ENCODE results near the gene MIPOL1.

Gene MIPOL1

DNA sequence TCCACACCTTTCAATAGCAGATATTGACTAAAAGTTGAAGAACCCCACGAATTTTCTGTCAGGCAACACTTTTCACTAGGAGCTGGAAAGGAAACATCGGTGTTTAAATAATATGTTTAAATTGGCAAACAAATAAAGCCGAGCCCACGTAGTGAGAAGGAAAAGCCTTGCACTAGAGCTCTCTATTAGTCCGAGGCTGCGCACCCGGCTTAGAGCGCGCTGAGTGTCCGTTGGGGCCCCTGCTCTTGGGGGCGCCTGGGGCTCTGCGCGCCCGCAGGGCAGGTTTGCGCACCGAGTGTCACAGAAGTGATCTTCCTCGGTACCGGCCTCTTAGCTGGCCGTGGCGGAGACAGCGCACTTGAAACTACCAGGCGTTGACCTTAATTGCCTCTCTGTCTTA, 404.1 kb downstream of the MIPOL1 start:
- H3K4me1 Mint-ChIP-seq = peaks cover 19% of the 10 kb centered on the region
- TF ChIP-seq CTCF (IDR thresholded peaks at IDR 0.05) = no peak
- no peak for DNase-seq
- no peaks in the 10 kb centered on the region for H3K36me3 Mint-ChIP-seq (ENCODE audit: low read depth)
- no peak overlapping the region for H3K27ac Mint-ChIP-seq
- peaks cover 100% of the 10 kb centered on the region for H3K27me3 Mint-ChIP-seq (ENCODE audit: low read depth, poor library complexity)
- no peaks in the 10 kb centered on the region for H3K9me3 Mint-ChIP-seq
- H3K4me3 Mint-ChIP-seq = no peak overlapping the region
